ENCODE measurements around the gene CADPS.

DNA sequence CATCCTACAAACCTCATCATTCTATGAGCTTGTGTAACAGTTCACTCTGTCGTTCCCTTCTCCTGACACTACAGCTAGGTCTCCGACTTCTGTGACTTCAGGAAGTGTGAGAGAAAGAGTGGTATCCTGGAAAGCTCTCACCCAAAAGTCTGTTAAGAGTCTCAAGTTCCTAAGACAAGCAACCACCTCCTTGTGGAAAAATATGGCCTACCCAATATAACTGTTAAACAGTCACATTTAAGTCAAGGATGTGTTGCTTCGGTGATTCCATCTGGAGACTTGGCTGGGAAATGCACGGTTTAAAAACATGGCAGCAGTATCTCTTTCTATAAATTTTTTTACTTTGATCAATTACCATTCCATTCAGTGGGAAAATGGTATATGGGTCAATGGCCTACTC, 515.7 kb downstream of the CADPS start:
- TF ChIP-seq GATA3 (IDR thresholded peaks at IDR 0.05; ENCODE audit: low read depth, low read length) = no peak
- TF ChIP-seq GATA2 (IDR thresholded peaks at IDR 0.05; ENCODE audit: low read depth, low read length) = no peak

All from SH-SY5Y (cell line).